ENCODE measurements around the gene RBM33. TPM values are rescaled to one million over a fixed set of nuclear protein-coding genes. Genes with fewer than 3 reads are reported as not detected.

The RBM33 gene
- polyA plus RNA-seq, 1 donor, result 26.4 TPM

DNA sequence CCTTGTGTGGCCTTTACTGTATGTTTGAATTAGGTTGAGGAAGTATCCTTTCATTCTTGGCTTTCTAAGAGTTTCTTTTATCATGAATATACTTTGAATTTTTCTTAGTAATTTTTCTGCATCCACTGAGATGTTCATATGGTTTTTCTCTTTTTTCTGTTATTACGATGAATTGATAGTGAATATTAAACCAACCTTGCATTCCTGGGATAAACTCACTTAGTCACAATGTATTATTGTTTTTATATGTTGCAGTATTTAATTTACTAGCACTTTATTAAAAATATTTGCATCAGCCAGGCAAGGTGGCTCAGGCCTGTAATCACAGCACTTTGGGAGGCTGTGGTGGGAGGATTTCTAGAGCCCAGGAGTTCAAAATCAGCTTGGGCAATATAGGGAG, 15.3 kb upstream of the RBM33 start:
- no peak for DNase-seq (ENCODE audit: low read depth)

GRCh38 chr7:155631155-155631554, 13.3 kb upstream of the RBM33 start:
- DNase-seq (ENCODE audit: low read depth), result no peak

DNA sequence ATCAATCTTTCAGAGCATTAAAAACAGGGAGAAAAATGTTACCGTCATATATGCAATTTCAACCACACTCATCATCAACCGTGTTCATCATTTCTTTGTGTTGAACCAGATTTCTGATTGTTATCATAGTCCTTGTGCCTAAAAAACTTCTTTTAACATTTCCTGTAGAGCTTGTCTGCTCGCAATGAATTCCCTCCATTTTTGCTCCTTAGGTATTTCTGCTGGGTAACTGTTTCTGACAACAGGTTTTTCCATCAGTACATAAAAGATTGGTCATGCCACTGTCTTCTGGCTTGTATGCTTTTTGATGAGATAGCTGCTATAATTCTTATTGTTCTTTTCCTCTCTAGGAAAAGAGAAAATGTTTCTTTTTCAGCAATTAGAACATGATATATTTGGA, 8.6 kb upstream of the RBM33 start:
- DNase-seq (ENCODE audit: low read depth), result no peak

DNA sequence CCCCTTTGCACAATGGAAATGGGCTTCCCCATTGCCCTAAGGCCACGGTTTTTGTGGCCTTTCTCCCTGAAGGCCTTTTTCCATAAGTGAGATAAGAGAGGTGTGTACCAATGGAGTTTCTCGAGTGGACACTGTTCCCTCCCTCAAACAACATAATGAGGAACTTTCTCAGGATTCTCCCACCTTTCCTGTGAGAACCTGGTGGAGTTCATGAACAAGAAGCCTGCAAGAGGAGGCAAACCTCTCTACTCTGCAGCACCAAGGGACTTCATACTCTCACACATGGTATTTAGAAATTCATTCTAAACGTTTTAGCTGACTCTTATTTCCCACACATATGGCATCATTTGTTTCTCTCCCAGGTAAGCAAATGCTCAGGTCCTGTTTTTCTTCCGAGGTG, 7.3 kb upstream of the RBM33 start:
- no peak for DNase-seq (ENCODE audit: low read depth)

DNA sequence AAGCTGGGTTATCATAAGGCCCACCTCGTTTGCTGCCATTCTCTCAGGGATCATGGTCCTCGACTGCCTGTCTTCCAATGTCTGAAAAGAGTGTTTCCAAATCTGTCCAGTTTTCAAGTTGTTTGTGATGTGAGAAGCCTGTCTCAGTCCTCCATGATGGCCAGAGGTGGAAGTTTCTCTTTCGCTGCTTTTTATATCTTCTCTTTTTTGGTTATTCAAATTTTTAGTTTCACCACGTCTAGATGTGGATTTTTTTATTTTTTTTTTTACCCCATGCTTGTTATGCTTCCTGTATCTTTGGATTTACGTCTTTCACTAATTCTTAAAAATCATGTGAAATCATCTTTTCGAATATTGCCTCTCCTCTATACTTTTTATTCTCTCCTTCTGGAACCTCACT, 6.1 kb upstream of the RBM33 start:
- DNase-seq (ENCODE audit: low read depth), result no peak

DNA sequence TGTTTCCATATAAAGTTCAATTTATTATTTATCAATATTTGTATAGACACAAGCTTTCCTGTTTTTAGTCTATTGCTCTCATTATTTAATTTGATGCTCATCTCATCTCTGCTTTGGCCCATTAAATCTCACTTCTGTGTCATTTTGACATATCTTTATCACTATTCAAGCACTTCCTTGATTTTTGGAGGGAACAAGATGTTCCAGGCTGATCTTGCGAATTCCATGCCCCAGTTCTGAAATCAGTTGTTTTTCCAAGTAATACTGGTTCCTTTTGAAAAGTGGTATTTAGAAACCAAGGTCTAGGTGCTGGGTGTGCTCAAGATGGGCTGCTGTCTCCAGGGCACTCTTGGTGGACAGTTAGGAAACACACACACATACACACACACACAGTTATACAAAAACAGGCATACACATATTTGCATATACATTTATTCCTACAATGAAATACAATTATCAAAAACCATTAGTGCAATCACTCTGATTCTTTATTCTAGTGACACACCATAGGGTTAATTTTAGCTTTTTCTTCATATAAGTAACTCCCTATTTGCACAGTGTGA, 4.4 kb upstream of the RBM33 start:
- DNase-seq (ENCODE audit: low read depth), result no peak

- no peak for DNase-seq (ENCODE audit: low read depth)
Measured at GRCh38 chr7:155640629-155641028, 3.8 kb upstream of the RBM33 start.

DNA sequence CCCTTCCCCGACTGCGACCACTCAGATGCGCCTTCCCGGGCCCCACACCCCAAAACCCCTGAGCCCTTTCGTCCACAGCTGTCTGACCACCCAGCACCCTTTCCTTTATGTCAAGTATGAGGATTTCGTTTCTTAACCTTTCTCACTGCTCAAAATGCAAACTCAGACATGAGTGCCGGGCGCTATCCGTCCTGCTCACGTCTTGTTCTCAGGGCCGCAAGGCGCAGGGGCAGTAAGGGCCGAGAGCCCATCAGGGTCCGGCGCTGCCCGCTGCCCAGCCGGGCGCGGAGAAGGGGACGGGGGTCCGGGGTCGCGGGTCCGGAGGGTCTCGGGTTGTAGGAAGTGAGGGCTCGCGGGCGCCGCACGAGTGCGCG, 670 bp upstream of the RBM33 start:
- no peak for DNase-seq (ENCODE audit: low read depth)

DNA sequence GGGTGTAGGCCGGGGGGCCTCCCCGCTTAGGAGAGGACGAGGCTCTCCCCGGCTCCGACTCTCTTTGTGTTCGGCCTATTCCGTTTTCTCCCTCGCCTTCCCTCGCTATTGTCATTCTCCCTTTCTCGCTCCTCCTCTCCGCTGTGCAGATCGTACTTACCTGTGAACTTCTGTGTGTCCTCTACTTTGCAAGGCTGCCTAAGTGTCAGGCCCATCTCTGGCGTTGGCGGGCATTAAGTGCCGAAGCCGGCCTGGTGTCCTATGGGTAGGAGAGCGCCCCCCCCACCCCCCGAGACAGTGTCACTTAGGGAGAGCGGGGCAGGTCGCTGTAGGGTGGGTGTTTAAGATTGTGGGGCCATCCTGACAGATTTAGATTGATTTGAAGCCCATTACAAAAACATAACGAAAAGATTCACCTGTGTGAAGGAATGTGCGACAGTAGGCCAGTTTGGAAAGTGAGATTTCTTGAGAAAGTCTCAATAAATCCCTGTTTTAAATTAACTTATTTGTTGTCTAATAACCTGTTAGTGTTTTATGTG, 579 bp downstream of the RBM33 start:
- DNase-seq (ENCODE audit: low read depth), result no peak

- DNase-seq (ENCODE audit: low read depth), result no peak
Measured at GRCh38 chr7:155645662-155646061, 1.2 kb downstream of the RBM33 start.

DNA sequence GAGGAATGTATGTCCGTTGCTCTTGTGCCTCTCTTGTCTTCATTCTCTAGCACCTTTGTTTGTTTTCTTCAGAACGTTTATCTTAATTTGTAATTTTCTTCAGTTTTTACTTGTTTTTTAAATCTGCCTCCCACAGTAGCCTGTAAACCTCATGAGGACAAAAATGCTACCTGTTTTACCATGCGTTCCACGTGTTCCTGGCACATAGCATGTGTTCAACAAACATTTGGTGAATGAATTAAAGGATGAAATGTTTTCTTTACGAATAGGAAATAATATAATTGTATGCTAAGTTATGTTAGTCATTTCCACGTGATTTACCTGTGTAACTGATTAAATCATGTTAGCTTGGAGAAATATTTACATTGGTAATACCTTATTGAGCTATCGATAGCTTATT, 2.2 kb downstream of the RBM33 start:
- DNase-seq (ENCODE audit: low read depth), result no peak

DNA sequence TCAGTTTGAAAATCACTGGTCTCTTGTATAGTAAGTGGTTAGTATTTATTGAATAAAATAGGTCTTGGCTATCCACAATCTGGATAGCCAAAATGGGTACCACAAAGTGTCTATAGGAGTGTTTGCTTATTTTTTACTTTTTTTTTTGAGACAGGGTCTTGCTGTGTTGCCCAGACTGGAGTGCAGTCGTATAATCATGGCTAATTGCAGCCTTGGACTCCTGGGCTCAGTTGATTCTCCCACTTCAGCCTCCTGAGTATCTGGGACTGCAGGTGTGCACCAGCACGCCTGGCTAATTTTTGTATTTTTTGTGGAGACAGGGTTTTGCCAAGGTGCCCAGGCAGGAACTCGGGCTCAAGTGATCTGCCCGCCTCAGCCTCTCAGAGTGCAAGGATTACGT, 2.8 kb downstream of the RBM33 start:
- no peak for DNase-seq (ENCODE audit: low read depth)

- no peak for DNase-seq (ENCODE audit: low read depth)
Measured at GRCh38 chr7:155647734-155648133, 3.3 kb downstream of the RBM33 start.

- no peak for DNase-seq (ENCODE audit: low read depth)
Measured at GRCh38 chr7:155648752-155649339, 4.4 kb downstream of the RBM33 start.

GRCh38 chr7:155649588-155649987, 5.1 kb downstream of the RBM33 start:
- no peak for DNase-seq (ENCODE audit: low read depth)

GRCh38 chr7:155652156-155653114, 8.0 kb downstream of the RBM33 start:
- no peak for DNase-seq (ENCODE audit: low read depth)

DNA sequence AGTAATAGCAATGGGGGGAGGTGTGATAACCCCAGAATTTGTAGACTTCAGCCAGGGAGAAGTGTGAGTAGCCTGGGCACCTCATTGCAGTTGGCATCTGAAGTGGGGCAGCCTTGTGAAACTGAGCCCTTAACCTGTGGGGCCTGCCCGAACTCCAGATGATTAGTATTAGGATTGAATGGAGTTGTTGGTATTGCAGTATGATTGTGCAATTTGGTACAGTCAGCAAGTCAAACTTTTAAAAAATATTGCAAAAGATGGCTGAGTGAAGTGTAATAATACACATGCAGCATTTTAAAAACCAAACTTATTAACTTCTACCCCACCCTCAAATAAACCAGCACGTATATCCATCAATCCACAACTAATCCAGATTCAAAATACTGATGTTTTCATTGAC, 9.3 kb downstream of the RBM33 start:
- DNase-seq (ENCODE audit: low read depth), result no peak

DNA sequence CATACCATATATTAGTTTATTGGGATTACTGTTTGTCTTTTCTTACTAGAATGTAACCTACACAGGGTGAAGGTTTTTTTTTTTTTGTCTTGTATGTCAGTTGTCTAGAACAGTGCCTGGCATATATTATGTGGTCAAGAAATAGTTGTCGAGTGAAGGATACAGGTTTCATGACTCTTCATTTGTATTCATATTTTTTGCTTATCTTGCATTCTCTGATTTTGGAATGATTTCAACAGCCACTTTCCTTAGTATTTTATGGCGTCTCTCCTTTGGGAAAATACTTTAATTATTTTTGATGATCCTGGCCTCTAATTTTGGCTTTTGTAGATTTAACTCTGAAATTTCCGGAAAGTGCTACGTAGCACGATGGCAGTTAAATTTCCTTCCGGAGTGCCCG, 12.4 kb downstream of the RBM33 start:
- DNase-seq (ENCODE audit: low read depth), result no peak

GRCh38 chr7:155660059-155660757, 15.7 kb downstream of the RBM33 start:
- DNase-seq (ENCODE audit: low read depth), result no peak

- DNase-seq (ENCODE audit: low read depth), result no peak
Measured at GRCh38 chr7:155660758-155661093, 16.3 kb downstream of the RBM33 start.

DNA sequence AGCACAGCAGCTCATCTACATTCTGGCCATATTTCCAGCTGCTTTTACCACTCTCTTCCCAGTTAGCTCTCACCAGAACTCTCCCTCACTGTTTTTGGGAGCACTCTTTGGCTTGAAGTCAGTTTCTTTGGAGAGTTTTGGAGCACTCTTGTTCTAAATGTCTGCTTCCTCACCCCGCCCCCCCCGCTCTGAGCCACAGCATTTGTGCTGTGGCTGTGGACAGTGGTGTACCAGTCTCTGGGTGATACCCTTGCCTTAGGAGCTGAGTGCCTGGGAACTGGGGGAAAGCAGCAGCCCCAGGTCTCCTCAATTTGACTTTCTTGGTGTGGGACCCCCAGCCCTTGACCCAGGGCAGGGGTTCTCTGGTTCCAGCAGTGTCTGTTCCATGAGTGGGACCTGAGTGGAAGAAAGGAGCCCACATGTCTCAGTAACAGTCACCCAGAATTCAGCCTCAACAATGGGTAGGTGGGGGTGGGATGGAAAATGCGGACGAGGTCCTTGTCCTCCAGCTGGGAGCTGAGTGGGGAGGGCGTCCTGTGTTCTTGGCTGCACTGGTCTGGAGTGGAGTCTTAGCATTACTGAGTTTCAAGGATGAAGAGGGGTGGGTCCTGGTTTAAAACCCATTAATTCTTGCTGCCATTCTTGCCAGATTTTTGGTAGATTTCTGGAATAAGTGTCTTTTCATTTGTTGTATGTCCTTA, 18.0 kb downstream of the RBM33 start:
- no peak for DNase-seq (ENCODE audit: low read depth)

DNA sequence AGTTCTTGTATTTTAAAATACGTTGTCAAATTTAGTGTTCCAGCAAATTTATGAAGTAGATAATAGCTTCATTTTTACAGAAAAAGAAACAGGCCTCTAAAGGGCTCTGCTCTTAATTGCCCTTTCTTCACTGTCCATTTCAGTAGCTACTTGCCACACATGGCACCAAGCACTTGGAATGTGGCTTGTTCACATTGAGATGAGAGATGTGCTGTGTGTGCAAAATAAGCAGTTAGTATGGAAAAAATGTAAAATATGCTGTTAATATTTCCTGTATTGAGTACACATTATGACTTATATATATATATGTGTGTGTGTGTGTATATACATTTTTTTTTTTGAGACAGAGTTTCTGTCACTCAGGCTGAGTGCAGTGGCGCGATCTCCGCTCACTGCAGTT, 19.5 kb downstream of the RBM33 start:
- no peak for DNase-seq (ENCODE audit: low read depth)

Data from forelimb muscle (tissue), 1 donor.